ENCODE data around the gene ST3GAL2. TPM values are rescaled to one million over a fixed set of nuclear protein-coding genes. Genes with fewer than 3 reads are reported as not detected.
A peak's percentile ranks its signal among the peaks of the same experiment; 100 is the strongest.

The ST3GAL2 gene
- polyA plus RNA-seq, 1 experiment: 12.4 TPM

GRCh38 chr16:70476272-70477020 is 37.5 kb upstream of the ST3GAL2 start:
- no peak overlapping the region for H3K4me3 ChIP-seq (ENCODE audit: low read depth, low read length)
- CTCF ChIA-PET: interaction anchor here (0.6 kb wide), 1 partner anchor 158 kb away, joined by 4 read pairs; no protein-coding TSS in a partner anchor
- POLR2A ChIA-PET: interaction anchor here (0.6 to 1.3 kb wide), 3 partner anchors 16 to 95 kb away, joined by 4 to 11 read pairs (median 5); no protein-coding TSS in a partner anchor

GRCh38 chr16:70475054-70475871 is 36.4 kb upstream of the ST3GAL2 start:
- Histone ChIP-seq H3K9me3 (ENCODE audit: control insufficient read depth, insufficient read depth, low read length) (no peaks in the 10 kb centered on the region; the same call in 1 of the 2 replicates), H3K27ac (ENCODE audit: low read depth, low read length) (no peak overlapping the region), H3K27me3 (ENCODE audit: control insufficient read depth, insufficient read depth, low read length) (no peaks in the 10 kb centered on the region), H3K4me3 (ENCODE audit: low read depth, low read length) (no peak overlapping the region)
- POLR2A ChIA-PET: interaction anchor here (0.6 kb wide), 1 partner anchor 107 kb away, joined by 3 read pairs; no protein-coding TSS in a partner anchor
- no peak for TF ChIP-seq CTCF (IDR thresholded peaks at IDR 0.05; ENCODE audit: low read depth, low read length)
- CTCF ChIA-PET: no interaction called here
- DNase-seq (ENCODE audit: low read depth, low spot score): no peak

More at GRCh38 chr16:70476272-70477020, 37.5 kb upstream of the ST3GAL2 start:
- Histone ChIP-seq H3K27me3 (ENCODE audit: control insufficient read depth, insufficient read depth, low read length) (no peaks in the 10 kb centered on the region), H3K27ac (ENCODE audit: low read depth, low read length) (peak overlapping the region; percentile 77), H3K9me3 (ENCODE audit: control insufficient read depth, insufficient read depth, low read length) (no peaks in the 10 kb centered on the region; the same call in 1 of the 2 replicates)
- peak; percentile 50 for DNase-seq (ENCODE audit: low read depth, low spot score)
- TF ChIP-seq CTCF (IDR thresholded peaks at IDR 0.05; ENCODE audit: low read depth, low read length): no peak

GRCh38 chr16:70474320-70475053 is 35.6 kb upstream of the ST3GAL2 start:
- ChIA-PET CTCF (interaction anchor here (0.6 kb wide), 1 partner anchor 69 kb away, joined by 3 read pairs; no protein-coding TSS in a partner anchor), POLR2A (interaction anchor here (0.6 kb wide), 1 partner anchor 106 kb away, joined by 3 read pairs; no protein-coding TSS in a partner anchor)
- H3K4me3 ChIP-seq (ENCODE audit: low read depth, low read length): no peak overlapping the region
- no peaks in the 10 kb centered on the region for H3K27me3 ChIP-seq (ENCODE audit: control insufficient read depth, insufficient read depth, low read length)
- no peak for DNase-seq (ENCODE audit: low read depth, low spot score)
- H3K27ac ChIP-seq (ENCODE audit: low read depth, low read length): no peak overlapping the region
- H3K9me3 ChIP-seq (ENCODE audit: control insufficient read depth, insufficient read depth, low read length): no peaks in the 10 kb centered on the region; the same call in 1 of the 2 replicates
- no peak for TF ChIP-seq CTCF (IDR thresholded peaks at IDR 0.05; ENCODE audit: low read depth, low read length)

- Histone ChIP-seq H3K27ac (ENCODE audit: low read depth, low read length) (no peak overlapping the region), H3K9me3 (ENCODE audit: control insufficient read depth, insufficient read depth, low read length) (no peaks in the 10 kb centered on the region; the same call in 1 of the 2 replicates), H3K4me3 (ENCODE audit: low read depth, low read length) (no peak overlapping the region), H3K27me3 (ENCODE audit: control insufficient read depth, insufficient read depth, low read length) (no peaks in the 10 kb centered on the region)
- DNase-seq (ENCODE audit: low read depth, low spot score): no peak
- ChIA-PET POLR2A (no interaction called here), CTCF (interaction anchor here (0.6 kb wide), 1 partner anchor 68 kb away, joined by 3 read pairs; no protein-coding TSS in a partner anchor)
- no peak for TF ChIP-seq CTCF (IDR thresholded peaks at IDR 0.05; ENCODE audit: low read depth, low read length)
These were observed 34.8 kb upstream of the ST3GAL2 start for GRCh38 chr16:70473446-70474319.

Data from AG04450 (cell line).